AG04450 (cell line): ENCODE results near the gene FYTTD1. TPM values are rescaled to one million over a fixed set of nuclear protein-coding genes. Genes with fewer than 3 reads are reported as not detected.

Experiments
- CTCF ChIA-PET: fragments of 300-600, 350-600 bp; formaldehyde crosslinking; extraction: SDS; loops from one replicate; lab custom pipeline; 2022; ENCODE audit warnings: antibody characterized with exemption, inconsistent platforms; lab: Charles Lee
- POLR2A ChIA-PET: fragments of 350-600 bp; formaldehyde crosslinking; extraction: SDS; loops from one replicate; lab custom pipeline; 2021; ENCODE audit warnings: antibody characterized with exemption, inconsistent platforms; lab: Yijun Ruan, JAX
- DNase-seq: peaks from one replicate; pipeline ENCODE4 v3.0.0-alpha.2; 2011; ENCODE audit warnings: low read depth, low spot score
- H3K27ac ChIP-seq: one replicate; pipeline ENCODE4 v1.5.1; 2012; ENCODE audit warnings: low read depth, low read length, control low read depth
- H3K27me3 ChIP-seq: one replicate; pipeline ENCODE4 v1.6.0; 2012; ENCODE audit warnings: low read length; ENCODE audit not compliant: control insufficient read depth, insufficient read depth
- H3K4me3 ChIP-seq: 2 replicates; pipeline ENCODE4 v1.5.1; 2011; ENCODE audit warnings: mild to moderate bottlenecking, low read depth, low read length, control low read depth
- H3K9me3 ChIP-seq: 2 replicates; pipeline ENCODE4 v1.5.1; 2012; ENCODE audit warnings: low read length; ENCODE audit not compliant: control insufficient read depth, insufficient read depth
- polyA plus RNA-seq: library from polyadenylated mRNA; depleted of rRNA; stranded (reverse); fragments of >200 nt; gene quantifications from 2 replicates; pipeline ENCODE4 v1.2.3, GENCODE V29; 2011
- TF ChIP-seq, protein P1 (sequence below): IDR thresholded peaks from 2 replicates; pipeline ENCODE4 v1.5.1; 2011; ENCODE audit warnings: low read depth, low read length, control low read depth, inconsistent platforms

FYTTD1 gene
- polyA plus RNA-seq, 1 experiment, result 65.5 TPM

- H3K4me3 ChIP-seq, result no peak overlapping the region
- no peak for DNase-seq
- POLR2A ChIA-PET, result no interaction called here
- TF ChIP-seq, protein P1, sequence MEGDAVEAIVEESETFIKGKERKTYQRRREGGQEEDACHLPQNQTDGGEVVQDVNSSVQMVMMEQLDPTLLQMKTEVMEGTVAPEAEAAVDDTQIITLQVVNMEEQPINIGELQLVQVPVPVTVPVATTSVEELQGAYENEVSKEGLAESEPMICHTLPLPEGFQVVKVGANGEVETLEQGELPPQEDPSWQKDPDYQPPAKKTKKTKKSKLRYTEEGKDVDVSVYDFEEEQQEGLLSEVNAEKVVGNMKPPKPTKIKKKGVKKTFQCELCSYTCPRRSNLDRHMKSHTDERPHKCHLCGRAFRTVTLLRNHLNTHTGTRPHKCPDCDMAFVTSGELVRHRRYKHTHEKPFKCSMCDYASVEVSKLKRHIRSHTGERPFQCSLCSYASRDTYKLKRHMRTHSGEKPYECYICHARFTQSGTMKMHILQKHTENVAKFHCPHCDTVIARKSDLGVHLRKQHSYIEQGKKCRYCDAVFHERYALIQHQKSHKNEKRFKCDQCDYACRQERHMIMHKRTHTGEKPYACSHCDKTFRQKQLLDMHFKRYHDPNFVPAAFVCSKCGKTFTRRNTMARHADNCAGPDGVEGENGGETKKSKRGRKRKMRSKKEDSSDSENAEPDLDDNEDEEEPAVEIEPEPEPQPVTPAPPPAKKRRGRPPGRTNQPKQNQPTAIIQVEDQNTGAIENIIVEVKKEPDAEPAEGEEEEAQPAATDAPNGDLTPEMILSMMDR, result peak; percentile 36
- H3K9me3 ChIP-seq, result no peaks in the 10 kb centered on the region
- no peak overlapping the region for H3K27ac ChIP-seq
- CTCF ChIA-PET, result interaction anchor here (0.9 to 1.7 kb wide), 4 partner anchors 7 to 203 kb away, joined by 3 to 5 read pairs (median 5); no protein-coding TSS in a partner anchor
- H3K27me3 ChIP-seq, result no peaks in the 10 kb centered on the region
These were observed 52.5 kb downstream of the FYTTD1 start for GRCh38 chr3:197801891-197802778.

DNA sequence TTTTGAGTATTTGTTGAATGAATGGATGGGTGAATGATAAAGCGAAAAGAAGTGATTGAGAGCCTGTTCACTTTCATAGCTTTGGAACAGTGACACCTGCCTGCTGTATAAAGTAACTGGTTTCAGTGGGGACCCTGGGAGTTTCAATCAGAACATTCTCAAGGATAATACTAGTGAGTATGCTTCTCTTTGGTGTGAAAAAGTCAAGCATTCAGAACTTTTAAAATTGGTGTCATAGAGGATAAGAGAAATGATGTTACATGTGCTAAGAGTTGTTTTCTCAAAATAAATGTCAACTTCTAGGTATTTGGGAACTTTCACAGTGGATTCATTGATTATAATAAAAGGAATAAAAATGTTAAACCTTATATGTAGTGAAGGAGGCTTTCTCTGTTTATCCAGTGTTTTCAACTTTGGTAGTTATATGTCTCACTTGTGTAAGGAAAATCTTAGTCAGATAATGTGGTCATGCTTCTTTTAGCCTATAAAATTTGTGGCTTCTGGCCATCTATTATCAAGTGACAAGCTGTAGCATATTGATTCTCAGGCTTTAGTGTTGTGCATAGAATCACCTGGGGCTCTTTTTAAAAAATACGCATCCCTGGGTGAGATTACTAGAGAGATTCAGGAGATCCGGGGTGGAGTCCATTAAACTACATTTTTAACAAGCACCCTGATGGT lies 53.2 kb downstream of the FYTTD1 start:
- TF ChIP-seq, protein P1, result 0 out of 2 replicates have a peak, but pooled peaks have one; percentile 6
- DNase-seq, result no peak
- Histone ChIP-seq H3K27ac (no peak overlapping the region), H3K27me3 (no peaks in the 10 kb centered on the region), H3K4me3 (no peak overlapping the region), H3K9me3 (no peaks in the 10 kb centered on the region)
- ChIA-PET CTCF (interaction anchor here (0.9 kb wide), 1 partner anchor 10 kb away, joined by 3 read pairs; no protein-coding TSS in a partner anchor), POLR2A (no interaction called here)

GRCh38 chr3:197804511-197804910 lies 54.8 kb downstream of the FYTTD1 start:
- POLR2A ChIA-PET, result no interaction called here
- no peaks in the 10 kb centered on the region for H3K27me3 ChIP-seq
- no peak overlapping the region for H3K27ac ChIP-seq
- no peak for DNase-seq
- no peak overlapping the region for H3K4me3 ChIP-seq
- TF ChIP-seq, protein P1, result no peak
- CTCF ChIA-PET, result no interaction called here
- no peaks in the 10 kb centered on the region for H3K9me3 ChIP-seq

GRCh38 chr3:197807969-197808587 lies 58.4 kb downstream of the FYTTD1 start:
- POLR2A ChIA-PET, result interaction anchor here (0.7 kb wide), 1 partner anchor 47 kb away, joined by 3 read pairs; no protein-coding TSS in a partner anchor
- no peak for DNase-seq
- H3K27me3 ChIP-seq, result no peaks in the 10 kb centered on the region
- peak overlapping the region; percentile 70 for H3K27ac ChIP-seq
- TF ChIP-seq, protein P1, result no peak
- CTCF ChIA-PET, result no interaction called here
- H3K4me3 ChIP-seq, result no peak overlapping the region
- H3K9me3 ChIP-seq, result no peaks in the 10 kb centered on the region
